GM19438 (cell line): ENCODE results near the gene SHANK1.

ENCODE experiments used
- ATAC-seq: cut with Tn5 transposase; IDR thresholded peaks from one replicate; pipeline ENCODE4 v1.9.1; 2021; ENCODE audit warnings: low read depth; ENCODE audit not compliant: unreplicated experiment

Gene SHANK1

GRCh38 chr19:50662651-50663481, 56.7 kb downstream of the SHANK1 start:
- ATAC-seq = no peak

- ATAC-seq = no peak
These were observed 57.6 kb downstream of the SHANK1 start for GRCh38 chr19:50661766-50662650.

DNA sequence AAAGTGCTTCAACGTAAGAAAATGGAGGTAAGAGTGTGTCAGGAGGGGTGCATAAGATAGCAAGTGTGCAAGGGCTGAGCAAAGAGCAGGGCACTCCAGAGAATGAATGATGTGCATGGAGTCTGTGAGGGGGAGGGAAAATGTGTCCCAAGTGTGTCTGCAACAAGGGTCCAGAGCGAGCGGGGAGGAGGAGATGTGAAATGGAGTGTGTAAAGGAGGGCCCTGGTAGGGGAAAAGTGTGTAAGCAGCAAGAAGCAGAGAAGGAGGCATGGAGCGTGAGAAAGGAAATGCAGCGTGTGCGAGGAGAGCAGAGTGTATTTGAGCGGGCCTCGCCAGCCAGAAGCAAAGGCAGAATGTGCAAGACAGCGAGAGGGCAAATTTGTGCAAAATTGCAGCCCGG, 58.6 kb downstream of the SHANK1 start:
- no peak for ATAC-seq

DNA sequence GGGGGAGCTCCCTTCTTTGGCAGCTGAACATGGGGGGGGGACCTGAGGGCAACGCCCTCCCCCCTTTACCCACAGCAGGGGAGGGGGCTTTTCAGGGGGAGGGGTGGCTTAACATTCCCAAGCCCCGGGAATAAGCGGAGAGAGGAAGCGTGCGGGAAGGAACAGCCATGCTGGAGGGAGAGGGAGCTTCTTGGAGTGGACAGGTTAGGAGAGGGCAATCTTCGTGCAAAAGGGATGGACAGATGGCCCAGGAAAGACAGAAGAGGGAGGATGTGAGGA, 59.6 kb downstream of the SHANK1 start:
- ATAC-seq = no peak

GRCh38 chr19:50659318-50660087, 60.1 kb downstream of the SHANK1 start:
- ATAC-seq = no peak

DNA sequence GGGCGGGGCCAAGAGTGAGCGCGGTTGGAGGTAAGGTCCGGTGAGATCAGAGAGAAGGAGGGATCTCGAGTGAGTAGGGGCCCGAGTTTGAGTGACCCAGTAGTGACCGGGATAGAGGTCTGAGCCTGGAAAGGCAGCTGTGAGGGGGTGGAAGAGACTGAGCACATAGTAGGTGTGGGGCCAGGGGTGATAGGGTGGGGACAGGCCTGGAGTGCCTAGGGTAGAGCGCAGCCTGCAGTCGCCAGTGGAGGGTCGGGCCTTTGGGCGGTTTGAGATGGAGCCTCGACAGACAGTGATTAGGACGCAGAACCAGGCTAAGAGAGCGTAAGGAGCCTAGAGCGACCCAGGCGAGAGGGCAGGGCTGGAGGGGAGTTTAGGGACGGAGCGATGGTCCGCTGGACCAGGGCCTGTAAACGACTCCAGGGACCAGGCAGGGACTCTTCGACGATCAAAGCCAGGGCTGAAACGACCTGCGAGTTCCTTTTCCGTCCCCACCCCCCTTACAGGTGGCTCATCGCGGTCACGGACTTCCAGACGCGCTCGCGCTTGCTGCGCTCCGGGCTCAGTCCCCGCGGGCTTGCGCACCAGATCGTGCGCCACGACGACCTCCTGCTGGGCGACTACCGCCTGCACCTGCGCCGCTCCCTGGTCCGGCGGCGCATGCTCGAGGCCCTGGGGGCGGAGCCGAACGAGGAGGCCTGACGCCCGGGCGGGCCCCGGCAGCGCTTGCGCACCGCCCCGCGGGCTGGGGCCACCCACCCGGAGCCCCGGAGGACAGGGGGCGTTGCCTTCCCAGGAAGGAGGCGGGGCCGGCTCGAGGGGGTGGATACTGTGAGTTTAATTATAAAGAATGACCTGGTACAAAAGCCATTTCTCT, 60.9 kb downstream of the SHANK1 start:
- peak; percentile 17 for ATAC-seq

GRCh38 chr19:50657712-50658440, 61.7 kb downstream of the SHANK1 start:
- ATAC-seq = peak; percentile 60

GRCh38 chr19:50657222-50657669, 62.4 kb downstream of the SHANK1 start:
- ATAC-seq = no peak

GRCh38 chr19:50654882-50655281, 64.7 kb downstream of the SHANK1 start:
- ATAC-seq = no peak

DNA sequence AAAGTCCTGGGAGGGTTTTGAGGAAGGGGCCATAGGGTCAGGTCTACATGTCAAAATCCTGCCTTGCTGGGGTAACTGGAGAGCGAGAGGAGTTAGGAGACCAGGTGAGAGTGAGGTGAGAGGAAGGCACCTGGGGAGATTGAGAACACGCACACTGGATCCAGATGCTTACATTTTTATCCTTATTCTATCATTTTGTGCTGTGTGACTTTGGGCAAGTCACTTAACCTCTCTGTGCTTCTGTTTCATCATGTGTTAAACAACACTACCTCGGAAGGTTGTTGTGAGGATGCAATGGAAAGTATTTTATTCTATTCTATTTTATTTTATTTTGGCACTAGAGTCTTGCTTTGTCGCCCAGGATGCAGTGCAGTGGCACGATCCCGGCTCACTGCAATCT, 66.9 kb downstream of the SHANK1 start:
- no peak for ATAC-seq

GRCh38 chr19:50651174-50651573, 68.4 kb downstream of the SHANK1 start:
- no peak for ATAC-seq

DNA sequence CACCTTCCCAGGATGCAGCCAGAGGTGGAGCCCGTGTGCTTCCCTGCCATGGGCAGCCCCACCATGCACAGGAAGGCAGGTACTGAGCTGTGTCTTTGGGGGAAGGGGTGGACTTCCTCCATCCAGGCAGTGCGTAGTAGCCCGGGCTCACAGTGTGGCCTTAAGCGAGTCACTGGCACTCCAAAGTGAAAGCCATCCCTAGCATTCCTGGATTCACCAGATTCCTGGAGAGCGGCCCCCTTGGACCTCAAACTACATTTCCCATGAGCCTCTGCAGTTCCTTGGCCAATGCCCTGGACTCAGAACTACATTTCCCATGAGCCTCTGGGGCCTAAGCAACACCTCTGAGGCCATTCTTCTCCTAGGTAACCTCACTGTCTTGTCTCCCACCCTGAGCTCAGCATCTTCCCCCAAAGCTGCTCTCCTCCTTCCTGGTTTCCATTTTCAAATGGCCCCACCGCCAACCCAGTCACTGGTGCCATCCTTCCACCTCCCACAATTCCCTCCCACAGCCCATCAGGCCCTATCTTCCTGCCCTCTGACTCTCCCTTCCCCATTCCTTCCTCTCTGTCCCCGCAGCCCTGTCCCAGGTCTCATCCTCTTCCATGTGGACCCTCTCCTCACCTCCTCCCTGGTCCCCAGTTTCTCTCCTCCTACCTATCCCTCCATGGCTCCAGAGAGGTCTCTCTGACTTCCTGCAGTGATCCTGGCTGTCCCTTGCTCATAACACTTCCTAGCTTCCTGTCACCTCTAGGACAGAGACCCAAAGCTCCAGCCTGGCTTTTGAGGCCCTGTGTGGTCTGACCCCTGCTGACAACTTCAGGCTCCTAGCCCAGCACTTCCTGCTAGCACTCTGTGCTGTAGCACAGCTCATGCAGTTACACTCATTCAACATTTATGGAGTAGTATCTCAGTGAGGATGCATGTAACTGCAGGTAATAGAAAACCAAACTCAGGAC, 69.9 kb downstream of the SHANK1 start, which contains the start of gene C19orf81:
Gene C19orf81 (plus strand): TSS at position 13 of the 959 bp plus-strand sequence. CDS start 0 bp downstream, at position 13.
- ATAC-seq = no peak

- ATAC-seq = no peak
These were observed 70.9 kb downstream of the SHANK1 start for GRCh38 chr19:50648659-50649058.

GRCh38 chr19:50647879-50648615, 71.6 kb downstream of the SHANK1 start:
- ATAC-seq = no peak

GRCh38 chr19:50646074-50646807, 73.4 kb downstream of the SHANK1 start:
- ATAC-seq = no peak

DNA sequence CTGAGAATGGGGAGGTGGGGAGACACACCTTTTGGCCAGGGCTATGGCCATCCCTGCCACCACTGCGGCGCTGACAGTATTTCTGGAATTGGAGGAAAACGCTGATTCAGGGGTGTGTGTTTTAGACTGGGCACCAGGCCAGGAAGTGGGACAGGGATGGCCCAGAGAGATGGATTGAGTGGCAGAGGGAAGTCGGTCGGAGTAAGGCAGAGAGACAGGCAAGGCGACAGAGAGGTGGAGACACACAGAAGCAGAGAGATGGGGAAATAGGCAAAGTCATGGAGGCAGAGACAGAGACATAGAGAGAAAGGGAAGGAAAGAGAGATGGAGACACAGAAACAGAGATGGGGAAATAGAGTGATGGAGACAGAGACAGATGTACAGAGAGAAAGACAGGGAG, 74.5 kb downstream of the SHANK1 start:
- ATAC-seq = no peak
